Cardiac fibroblast (primary cell): ENCODE results near the gene KIF26A.

ENCODE experiments used
- DNase-seq, 2 donors: peaks; one replicate each; pipeline versions ENCODE4 v3.0.0 to v3.0.0-alpha.2; 2010; ENCODE audit warnings: low read depth in 2 of 2
- H3K4me3 ChIP-seq, 2 donors: replicated peaks in 1 of 2; 1 replicate in 1 of 2; 2 replicates in 1 of 2; pipeline ENCODE4 v1.5.1; 2011; ENCODE audit warnings: low read depth in 2 of 2, low read length in 2 of 2, mild to moderate bottlenecking in 2 of 2, moderate library complexity in 1 of 2
- CTCF ChIP-seq: IDR thresholded peaks from one replicate; pipeline ENCODE4 v1.5.1; 2011; ENCODE audit warnings: low read depth, mild to moderate bottlenecking, low read length, inconsistent platforms

Gene KIF26A

GRCh38 chr14:104185916-104186495 is 47.6 kb downstream of the KIF26A start:
- no peak for DNase-seq
- H3K4me3 ChIP-seq = no peak overlapping the region
- no peak for TF ChIP-seq CTCF

- H3K4me3 ChIP-seq = no peak overlapping the region
- no peak for TF ChIP-seq CTCF
- DNase-seq = no peak
These were observed 48.2 kb downstream of the KIF26A start for GRCh38 chr14:104186575-104186974.

GRCh38 chr14:104187121-104187889 is 48.9 kb downstream of the KIF26A start:
- no peak for DNase-seq
- H3K4me3 ChIP-seq = no peak overlapping the region
- TF ChIP-seq CTCF = no peak

- no peak for DNase-seq
- TF ChIP-seq CTCF = no peak
- no peak overlapping the region for H3K4me3 ChIP-seq
These were observed 49.7 kb downstream of the KIF26A start for GRCh38 chr14:104187931-104188726.

- TF ChIP-seq CTCF = no peak
These were observed 50.5 kb downstream of the KIF26A start for GRCh38 chr14:104188727-104189400.

GRCh38 chr14:104189629-104190335 is 51.4 kb downstream of the KIF26A start:
- H3K4me3 ChIP-seq = no peak overlapping the region
- DNase-seq = no peak
- no peak for TF ChIP-seq CTCF

More at GRCh38 chr14:104188727-104189400, 50.5 kb downstream of the KIF26A start:
- no peak for DNase-seq
- H3K4me3 ChIP-seq = no peak overlapping the region
